KOPT-K1 (cell line): ENCODE results near the gene ITPRIPL1.

ENCODE experiments used
- H3K27ac ChIP-seq: fragments of 200-600 bp; sonication (generic); 2 replicates; pipeline ENCODE4 v1.5.1; 2016; ENCODE audit warnings: antibody characterized with exemption, mild to moderate bottlenecking, low read depth, low read length; ENCODE audit not compliant: poor library complexity, severe bottlenecking
- H3K36me3 ChIP-seq: fragments of 200-600 bp; sonication (generic); 2 replicates; pipeline ENCODE4 v1.5.1; 2017; ENCODE audit warnings: antibody characterized with exemption, mild to moderate bottlenecking, low read length, moderate library complexity; ENCODE audit not compliant: insufficient read depth
- H3K9me3 ChIP-seq: fragments of 200-600 bp; sonication (generic); 2 replicates; pipeline ENCODE4 v1.5.1; 2017; ENCODE audit warnings: antibody characterized with exemption, low read length, mild to moderate bottlenecking; ENCODE audit not compliant: insufficient read depth, poor library complexity, severe bottlenecking

The ITPRIPL1 gene

GRCh38 chr2:96361751-96362150, 36.6 kb downstream of the ITPRIPL1 start:
- peaks cover 99% of the 10 kb centered on the region for H3K36me3 ChIP-seq
- H3K27ac ChIP-seq: no peak overlapping the region
- no peaks in the 10 kb centered on the region for H3K9me3 ChIP-seq

- H3K36me3 ChIP-seq: peaks cover 100% of the 10 kb centered on the region
- no peaks in the 10 kb centered on the region for H3K9me3 ChIP-seq
- H3K27ac ChIP-seq: no peak overlapping the region
Observed at GRCh38 chr2:96369186-96369585, 44.1 kb downstream of the ITPRIPL1 start.

DNA sequence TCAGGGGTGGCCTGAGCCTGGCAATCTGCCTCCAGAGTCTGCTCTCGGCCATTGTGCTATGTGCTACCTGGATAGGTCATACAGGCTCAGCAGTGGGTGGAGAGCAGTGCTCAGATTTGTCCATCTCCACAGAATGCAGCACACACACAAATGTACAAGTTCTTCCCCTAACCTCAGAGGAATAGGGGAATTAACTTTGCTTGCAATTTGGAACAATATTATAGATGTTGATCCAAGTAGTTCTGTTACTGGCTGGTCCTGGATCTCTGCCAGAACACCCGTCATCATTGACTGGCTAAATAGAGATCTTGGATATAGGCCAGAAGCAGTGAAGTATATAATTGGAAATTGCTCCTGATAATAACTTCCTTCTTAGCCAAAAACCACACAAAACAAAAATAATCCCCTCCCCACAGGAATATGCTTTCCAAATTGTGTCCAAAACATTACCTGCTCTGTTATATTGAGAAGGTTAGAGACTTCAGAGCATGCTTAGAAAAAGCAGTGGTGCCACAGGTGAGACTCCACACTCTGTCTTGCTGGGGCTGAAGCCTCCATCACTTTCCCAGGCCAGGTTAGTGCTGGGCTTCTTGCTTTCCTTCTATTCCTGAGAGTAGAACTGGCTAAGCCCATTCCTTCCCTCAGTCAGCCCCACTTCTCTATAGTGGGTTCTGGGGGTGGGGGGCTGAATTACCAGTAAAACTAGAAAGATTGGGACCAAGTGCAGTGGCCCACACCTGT, 49.3 kb downstream of the ITPRIPL1 start:
- Histone ChIP-seq H3K36me3 (peaks cover 56% of the 10 kb centered on the region), H3K9me3 (peaks cover 32% of the 10 kb centered on the region), H3K27ac (no peak overlapping the region)
